Lower leg skin (tissue), 3 donors: Measurements from ENCODE around the gene MGMT.

Experiments used
- POLR2A ChIP-seq, 2 donors: fragments of 450-650 bp; IDR thresholded peaks; one replicate each; pipeline ENCODE4 v1.6.1; 2016 to 2017; ENCODE audit warnings: antibody characterized with exemption in 2 of 2, mild to moderate bottlenecking in 1 of 2, moderate library complexity in 1 of 2
- TF ChIP-seq, protein P1 (sequence below), 3 donors: fragments of 450-650 bp; IDR thresholded peaks; one replicate each; pipeline ENCODE4 v1.5.1; 2016; ENCODE audit warnings: antibody characterized with exemption in 3 of 3, mild to moderate bottlenecking in 3 of 3, moderate library complexity in 2 of 3

DNA sequence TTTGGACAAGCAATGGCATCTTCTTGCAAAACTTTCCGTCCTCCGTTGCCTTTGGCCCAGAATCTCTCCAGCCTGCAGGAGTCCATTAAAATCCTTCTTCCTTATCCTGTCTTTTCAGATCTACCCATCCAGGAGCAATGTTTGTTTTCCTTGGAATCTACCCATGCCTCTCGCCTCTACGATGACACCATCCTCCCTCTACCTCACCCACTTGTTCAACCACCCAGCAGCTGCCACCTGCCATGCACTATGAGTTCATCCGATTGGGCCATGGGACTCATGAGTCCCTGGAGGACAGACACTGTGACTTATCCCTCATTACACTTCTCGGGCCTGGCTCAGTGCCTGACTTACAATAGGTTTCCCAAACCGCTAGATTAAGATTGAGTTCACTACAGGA, 26.8 kb upstream of the MGMT start:
- TF ChIP-seq, protein P1, sequence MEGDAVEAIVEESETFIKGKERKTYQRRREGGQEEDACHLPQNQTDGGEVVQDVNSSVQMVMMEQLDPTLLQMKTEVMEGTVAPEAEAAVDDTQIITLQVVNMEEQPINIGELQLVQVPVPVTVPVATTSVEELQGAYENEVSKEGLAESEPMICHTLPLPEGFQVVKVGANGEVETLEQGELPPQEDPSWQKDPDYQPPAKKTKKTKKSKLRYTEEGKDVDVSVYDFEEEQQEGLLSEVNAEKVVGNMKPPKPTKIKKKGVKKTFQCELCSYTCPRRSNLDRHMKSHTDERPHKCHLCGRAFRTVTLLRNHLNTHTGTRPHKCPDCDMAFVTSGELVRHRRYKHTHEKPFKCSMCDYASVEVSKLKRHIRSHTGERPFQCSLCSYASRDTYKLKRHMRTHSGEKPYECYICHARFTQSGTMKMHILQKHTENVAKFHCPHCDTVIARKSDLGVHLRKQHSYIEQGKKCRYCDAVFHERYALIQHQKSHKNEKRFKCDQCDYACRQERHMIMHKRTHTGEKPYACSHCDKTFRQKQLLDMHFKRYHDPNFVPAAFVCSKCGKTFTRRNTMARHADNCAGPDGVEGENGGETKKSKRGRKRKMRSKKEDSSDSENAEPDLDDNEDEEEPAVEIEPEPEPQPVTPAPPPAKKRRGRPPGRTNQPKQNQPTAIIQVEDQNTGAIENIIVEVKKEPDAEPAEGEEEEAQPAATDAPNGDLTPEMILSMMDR (IDR thresholded peaks at IDR 0.05) = no peak
- no peak for TF ChIP-seq POLR2A (IDR thresholded peaks at IDR 0.05)
